Astrocyte of the spinal cord (primary cell): ENCODE data around the gene VSTM2B.

Experiments used
- DNase-seq: peaks from one replicate; pipeline ENCODE4 v3.0.0; 2011; ENCODE audit warnings: low read depth, low spot score
- H3K4me3 ChIP-seq: 2 replicates; pipeline ENCODE4 v1.5.1; 2011; ENCODE audit warnings: low read depth, mild to moderate bottlenecking, low read length, moderate library complexity
- CTCF ChIP-seq: IDR thresholded peaks from 2 replicates; pipeline ENCODE4 v1.5.1; 2012; ENCODE audit warnings: low read depth, mild to moderate bottlenecking, low read length, inconsistent platforms
- in situ Hi-C: cut with HindIII; loops from 2 replicates; pipeline ENCODE4 v1.10.0; 2017; ENCODE audit warnings: low sequenced_read_pairs

The VSTM2B gene

GRCh38 chr19:29525901-29526729 is at the start of gene VSTM2B:
Gene VSTM2B, plus strand, starts transcription at chr19:29525994. Its CDS starts 590 bp downstream, at chr19:29526584.
- no peak for TF ChIP-seq CTCF
- H3K4me3 ChIP-seq = no peak within 1 kb of the TSS
- in situ Hi-C loops = no loop called here
- no peak for DNase-seq

GRCh38 chr19:29476528-29476927 is 49.3 kb upstream of the VSTM2B start:
- no peak for TF ChIP-seq CTCF
- in situ Hi-C loops = no loop called here
- no peak for DNase-seq
- no peak overlapping the region for H3K4me3 ChIP-seq

- TF ChIP-seq CTCF = no peak
- DNase-seq = no peak
- in situ Hi-C loops = no loop called here
- no peak overlapping the region for H3K4me3 ChIP-seq
Observed at GRCh38 chr19:29477831-29478577, 47.8 kb upstream of the VSTM2B start.

GRCh38 chr19:29478578-29479565 is 46.9 kb upstream of the VSTM2B start:
- in situ Hi-C loops = no loop called here
- no peak for DNase-seq
- no peak for TF ChIP-seq CTCF
- H3K4me3 ChIP-seq = no peak overlapping the region

GRCh38 chr19:29479941-29480340 is 45.9 kb upstream of the VSTM2B start:
- no peak for DNase-seq
- no peak overlapping the region for H3K4me3 ChIP-seq
- in situ Hi-C loops = no loop called here
- no peak for TF ChIP-seq CTCF

GRCh38 chr19:29480507-29480906 is 45.3 kb upstream of the VSTM2B start:
- H3K4me3 ChIP-seq = no peak overlapping the region
- no peak for DNase-seq
- no peak for TF ChIP-seq CTCF
- in situ Hi-C loops = no loop called here
